Measurements from ENCODE around the gene ITCH.

GRCh38 chr20:34377072-34377847, 14.2 kb downstream of the ITCH start:
- TF ChIP-seq SP4 (IDR thresholded peaks at IDR 0.05; ENCODE audit: low read length): no peak
- no peak for TF ChIP-seq POLR2A (IDR thresholded peaks at IDR 0.05; ENCODE audit: control extremely low read depth in 1 of 2, low read depth in 2 of 2, low read length in 2 of 2)
- no peak for TF ChIP-seq FOSL1 (IDR thresholded peaks at IDR 0.05; ENCODE audit: insufficient read depth, low read depth, low read length)
- no peak for TF ChIP-seq CHD2 (IDR thresholded peaks at IDR 0.05; ENCODE audit: low read length)
- no peak for TF ChIP-seq POLR2AphosphoS5 (IDR thresholded peaks at IDR 0.05; ENCODE audit: low read depth, low read length)
- TF ChIP-seq, protein P1, sequence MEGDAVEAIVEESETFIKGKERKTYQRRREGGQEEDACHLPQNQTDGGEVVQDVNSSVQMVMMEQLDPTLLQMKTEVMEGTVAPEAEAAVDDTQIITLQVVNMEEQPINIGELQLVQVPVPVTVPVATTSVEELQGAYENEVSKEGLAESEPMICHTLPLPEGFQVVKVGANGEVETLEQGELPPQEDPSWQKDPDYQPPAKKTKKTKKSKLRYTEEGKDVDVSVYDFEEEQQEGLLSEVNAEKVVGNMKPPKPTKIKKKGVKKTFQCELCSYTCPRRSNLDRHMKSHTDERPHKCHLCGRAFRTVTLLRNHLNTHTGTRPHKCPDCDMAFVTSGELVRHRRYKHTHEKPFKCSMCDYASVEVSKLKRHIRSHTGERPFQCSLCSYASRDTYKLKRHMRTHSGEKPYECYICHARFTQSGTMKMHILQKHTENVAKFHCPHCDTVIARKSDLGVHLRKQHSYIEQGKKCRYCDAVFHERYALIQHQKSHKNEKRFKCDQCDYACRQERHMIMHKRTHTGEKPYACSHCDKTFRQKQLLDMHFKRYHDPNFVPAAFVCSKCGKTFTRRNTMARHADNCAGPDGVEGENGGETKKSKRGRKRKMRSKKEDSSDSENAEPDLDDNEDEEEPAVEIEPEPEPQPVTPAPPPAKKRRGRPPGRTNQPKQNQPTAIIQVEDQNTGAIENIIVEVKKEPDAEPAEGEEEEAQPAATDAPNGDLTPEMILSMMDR (IDR thresholded peaks at IDR 0.05; ENCODE audit: control extremely low read depth in 1 of 3, insufficient read depth in 1 of 3, low read depth in 1 of 3, low read length in 3 of 3): no peak
- no peak for TF ChIP-seq TAF1 (IDR thresholded peaks at IDR 0.05; ENCODE audit: low read depth, low read length)
- no peak for TF ChIP-seq ZNF274 (IDR thresholded peaks at IDR 0.05; ENCODE audit: borderline replicate concordance, extremely low read depth, low read length)
- no peak for TF ChIP-seq JUN (IDR thresholded peaks at IDR 0.05; ENCODE audit: low read depth, low read length)
- no peak for TF ChIP-seq RNF2 (IDR thresholded peaks at IDR 0.05; ENCODE audit: borderline replicate concordance, low read depth, low read length, missing control alignments, poor library complexity, severe bottlenecking)
